HepG2 (cell line): ENCODE measurements around the gene C5. TPM values are rescaled to one million over a fixed set of nuclear protein-coding genes. Genes with fewer than 3 reads are reported as not detected.

Experiments
- ATAC-seq: fragments of 200-7000 bp; cut with Tn5 transposase; 3 replicates; pipeline ENCODE4 v1.9.1; 2020; ENCODE audit warnings: mild to moderate bottlenecking, moderate library complexity
- BruUV-seq: library from RNA; stranded (reverse); fragments of 400-500 nt; replicated peaks from 2 replicates; lab custom pipeline; 2021; lab: Mats Ljungman, UMichigan
- CTCF ChIA-PET: fragments of 300-600 bp; formaldehyde crosslinking; extraction: SDS; loops from one replicate; lab custom pipeline; 2021; ENCODE audit warnings: low total read pairs, inconsistent platforms, low intra/inter-chr PET ratio; lab: Yijun Ruan, JAX
- POLR2A ChIA-PET: fragments of 350-600 bp; sonication (Branson Sonifier 250); formaldehyde crosslinking; loops from one replicate; lab custom pipeline; 2020; ENCODE audit warnings: antibody characterized with exemption, inconsistent platforms; lab: Yijun Ruan, JAX
- DNase-seq: peaks from one replicate; pipeline ENCODE4 v3.0.0-alpha.2; 2015; ENCODE audit warnings: low spot score
- FAIRE-seq: peaks from 3 replicates; lab custom pipeline; 2011; peaks lifted over from hg19 to GRCh38; lab: Jason Lieb, UNC
- H2AFZ ChIP-seq: one replicate; pipeline ENCODE4 v1.6.1; 2011; ENCODE audit warnings: low read length, inconsistent platforms
- H3K27ac ChIP-seq: fragments of 300-600 bp; 3 replicates; pipeline ENCODE4 v1.8.0; 2011; ENCODE audit warnings: mixed run types, mild to moderate bottlenecking, mixed read lengths, low read length, inconsistent platforms; ENCODE audit not compliant: insufficient read depth; ENCODE audit errors: extremely low read length
- H3K27me3 ChIP-seq, 2 experiments: fragments of 200-600 bp in 1 of 2; 2 replicates in 1 of 2; 3 replicates in 1 of 2; pipeline versions ENCODE4 v1.6.0 to v1.8.0; 2011; ENCODE audit warnings: low read length in 2 of 2, mild to moderate bottlenecking in 2 of 2, moderate library complexity in 2 of 2, inconsistent platforms in 1 of 2; ENCODE audit not compliant: insufficient read depth in 2 of 2, control insufficient read depth in 1 of 2
- H3K36me3 ChIP-seq, 2 experiments: fragments of 200-600 bp in 1 of 2; replicated peaks in 1 of 2; 2 replicates in 1 of 2; 3 replicates in 1 of 2; pipeline versions ENCODE4 v1.5.1 to v1.8.0; 2011; ENCODE audit warnings: low read length in 2 of 2, inconsistent platforms in 1 of 2; ENCODE audit not compliant: insufficient read depth in 2 of 2, control insufficient read depth in 1 of 2
- H3K4me1 ChIP-seq: 2 replicates; pipeline ENCODE4 v1.5.1; 2012; ENCODE audit warnings: low read length, inconsistent platforms; ENCODE audit not compliant: insufficient read depth
- H3K4me2 ChIP-seq: 2 replicates; pipeline ENCODE4 v1.6.0; 2011; ENCODE audit warnings: low read depth, low read length, inconsistent platforms
- H3K4me3 ChIP-seq, 3 experiments: fragments of 200-600 bp in 1 of 3; sonication (generic), shearing (Covaris generic) in 1 of 3; replicated peaks in 1 of 3; 2 replicates each; pipeline ENCODE4 v1.5.1; 2011 to 2016; ENCODE audit warnings: low read length in 3 of 3, inconsistent platforms in 2 of 3, low read depth in 2 of 3, mild to moderate bottlenecking in 2 of 3, control low read depth in 1 of 3, mixed read lengths in 1 of 3; ENCODE audit not compliant: insufficient read depth in 1 of 3
- H3K79me2 ChIP-seq: one replicate; pipeline ENCODE4 v1.6.1; 2011; ENCODE audit warnings: low read length, inconsistent platforms; ENCODE audit not compliant: insufficient read depth
- H3K9ac ChIP-seq: 2 replicates; pipeline ENCODE4 v1.6.0; 2011; ENCODE audit warnings: mild to moderate bottlenecking, low read depth, low read length, inconsistent platforms; ENCODE audit not compliant: insufficient read depth
- H3K9me3 ChIP-seq: 2 replicates; pipeline ENCODE4 v1.5.1; 2012; ENCODE audit warnings: mild to moderate bottlenecking, low read length
- H4K20me1 ChIP-seq: 2 replicates; pipeline ENCODE4 v1.6.0; 2011; ENCODE audit warnings: inconsistent platforms, mild to moderate bottlenecking, low read length, moderate library complexity; ENCODE audit not compliant: insufficient read depth
- ARNTL ChIP-seq: sonication (generic); formaldehyde crosslinking; IDR thresholded peaks from 2 replicates; pipeline ENCODE4 v1.4.0; 2020; ENCODE audit warnings: mild to moderate bottlenecking, missing genetic modification reagents
- CENPBD1 ChIP-seq: sonication (generic); formaldehyde crosslinking; IDR thresholded peaks from 2 replicates; pipeline ENCODE4 v1.8.0; 2022; ENCODE audit warnings: missing genetic modification reagents, low read depth, mild to moderate bottlenecking, borderline replicate concordance
- CREBL2 ChIP-seq: sonication (generic); formaldehyde crosslinking; IDR thresholded peaks from 2 replicates; pipeline ENCODE4 v1.8.1; 2023; ENCODE audit warnings: missing genetic modification reagents, mild to moderate bottlenecking, borderline replicate concordance
- GFI1 ChIP-seq: sonication (generic); formaldehyde crosslinking; IDR thresholded peaks from 2 replicates; pipeline ENCODE4 v1.5.0; 2020; ENCODE audit warnings: missing genetic modification reagents, mild to moderate bottlenecking, borderline replicate concordance
- MZF1 ChIP-seq: sonication (generic); formaldehyde crosslinking; IDR thresholded peaks from 2 replicates; pipeline ENCODE4 v1.8.1; 2023; ENCODE audit warnings: mild to moderate bottlenecking, missing genetic modification reagents, borderline replicate concordance
- PPARG ChIP-seq: conservative IDR thresholded peaks from 2 replicates; pipeline ENCODE4 v1.6.1; 2016; ENCODE audit warnings: missing biosample characterization, missing genetic modification reagents
- TRIM22 ChIP-seq: fragments of 450-650 bp; IDR thresholded peaks from 2 replicates; pipeline ENCODE4 v1.6.1; 2017
- ZNF335 ChIP-seq: sonication (generic); formaldehyde crosslinking; IDR thresholded peaks from 2 replicates; pipeline ENCODE4 v1.4.0; 2020; ENCODE audit warnings: missing genetic modification reagents
- ZNF777 ChIP-seq: sonication (generic); formaldehyde crosslinking; IDR thresholded peaks from 2 replicates; pipeline ENCODE4 v1.4.0; 2020; ENCODE audit warnings: missing genetic modification reagents
- WGBS: methylation state at CpG from one replicate; pipeline ENCODE4 v1.1.6; 2017; ENCODE audit warnings: low lambda C conversion rate; 5-methylcytosine and 5-hydroxymethylcytosine counted together
- in situ Hi-C: cut with HindIII; loops from 2 replicates; pipeline ENCODE4 v1.10.0; 2017; ENCODE audit warnings: low pct_unique_long_range_greater_than_20kb; ENCODE audit not compliant: extremely low pct_ligation_motif_present
- intact Hi-C: fragments of 100-400 bp; cut with micrococcal nuclease; formaldehyde crosslinking; loops from one replicate; pipeline ENCODE4 v1.10.0; 2022; ENCODE audit not compliant: unreplicated experiment
- polyA plus RNA-seq, 8 experiments: library from polyadenylated mRNA; depleted of rRNA in 3 of 8; stranded (reverse) in 7 of 8; unstranded in 1 of 8; fragments of >200 nt; fragmentation: Illumina TruSeq in 4 of 8; extraction: Trizol in 4 of 8; gene quantifications; 2 replicates each; pipeline versions ENCODE4 v1.2.1 to v1.2.3, GENCODE V29; 2011 to 2016; ENCODE audit warnings: low read depth in 4 of 8, missing spikeins in 1 of 8, mixed read lengths in 1 of 8; ENCODE audit not compliant: insufficient read depth in 1 of 8
- total RNA-seq, 5 experiments: library from RNA; depleted of rRNA; stranded (reverse); fragments of >200 nt; fragmentation: Illumina TruSeq; extraction: Trizol; gene quantifications; 2 replicates each; pipeline ENCODE4 v1.2.3, GENCODE V29; 2016; ENCODE audit warnings: low read depth in 1 of 5

Gene C5
- total and polyA plus RNA-seq, 2 of the 13 experiments (the other 11 are each of a cell fraction or from before 2014, with no cell fraction given): 57.6 to 192 TPM

GRCh38 chr9:120922404-120923195, 127.5 kb downstream of the C5 start:
- H3K36me3 ChIP-seq: no peaks in the 10 kb centered on the region
- no peak overlapping the region for H3K9ac ChIP-seq
- no peaks in the 10 kb centered on the region for H3K9me3 ChIP-seq
- peaks cover 0 to 9% of the 10 kb centered on the region in 2 experiments; a peak in 2 of 5 replicates for H3K27me3 ChIP-seq
- H3K4me1 ChIP-seq: peaks cover 25% of the 10 kb centered on the region
- WGBS: 52% methylated on average over 7 of the region's 7 CpGs
- no TSS peak for BruUV-seq
- H3K79me2 ChIP-seq: no peaks in the 10 kb centered on the region
- in situ Hi-C loops (no loop called here), intact Hi-C loops (no loop called here)
- no peak overlapping the region for H2AFZ ChIP-seq
- CTCF ChIA-PET: no interaction called here
- no peak overlapping the region for H3K4me3 ChIP-seq
- H4K20me1 ChIP-seq: no peaks in the 10 kb centered on the region
- no peak overlapping the region for H3K27ac ChIP-seq
- ATAC-seq (no peak), DNase-seq (no peak), FAIRE-seq (no peak)
- TF ChIP-seq CREBL2 (CRISPR knock-in tag) (no peak), MZF1 (no peak), GFI1 (CRISPR knock-in tag) (no peak), PPARG (CRISPR knock-in tag) (no peak), ZNF777 (CRISPR knock-in tag) (no peak), TRIM22 (no peak), ZNF335 (CRISPR knock-in tag) (no peak), ARNTL (CRISPR knock-in tag) (no peak), CENPBD1 (CRISPR knock-in tag) (no peak)
- no peak overlapping the region for H3K4me2 ChIP-seq
- POLR2A ChIA-PET: no interaction called here
